PC-9 (cell line): ENCODE results near the gene LRRC4C. TPM values are rescaled to one million over a fixed set of nuclear protein-coding genes. Genes with fewer than 3 reads are reported as not detected.

Experiments used
- BruUV-seq: library from RNA; stranded (reverse); fragments of 400-500 nt; replicated peaks from 2 replicates; lab custom pipeline; 2021; lab: Mats Ljungman, UMichigan
- CTCF ChIA-PET: fragments of 300-600 bp; sonication (Branson Sonifier 250); formaldehyde crosslinking; loops from one replicate; lab custom pipeline; 2022; ENCODE audit warnings: antibody characterized with exemption; lab: Charles Lee
- POLR2A ChIA-PET: fragments of 300-600 bp; sonication (Branson Sonifier 250); formaldehyde crosslinking; loops from one replicate; lab custom pipeline; 2022; ENCODE audit warnings: antibody characterized with exemption; ENCODE audit not compliant: unreplicated experiment; lab: Charles Lee
- DNase-seq, 2 experiments: peaks; one replicate each; pipeline versions ENCODE4 v3.0.0 to v3.0.0-alpha.2; 2015 to 2022; ENCODE audit warnings: mixed read lengths in 1 of 2
- H2AFZ ChIP-seq: fragments of 200-600 bp; sonication (generic); 2 replicates; pipeline ENCODE4 v1.8.1; 2017; ENCODE audit warnings: antibody characterized with exemption
- H3F3A ChIP-seq: fragments of 200-600 bp; sonication (generic); 2 replicates; pipeline ENCODE4 v1.8.1; 2017; ENCODE audit warnings: antibody characterized with exemption, mild to moderate bottlenecking, low read depth; ENCODE audit not compliant: insufficient read depth
- H3K27ac ChIP-seq: fragments of 200-600 bp; sonication (generic); 2 replicates; pipeline ENCODE4 v1.6.1; 2016; ENCODE audit warnings: mixed run types
- H3K27me3 ChIP-seq: fragments of 200-600 bp; sonication (generic); 2 replicates; pipeline ENCODE4 v1.6.1; 2016; ENCODE audit warnings: low read depth, mixed run types; ENCODE audit not compliant: insufficient read depth
- H3K36me3 ChIP-seq: fragments of 200-600 bp; sonication (generic); 2 replicates; pipeline ENCODE4 v1.6.1; 2016; ENCODE audit warnings: low read depth, mixed run types
- H3K4me1 ChIP-seq: fragments of 200-600 bp; sonication (generic); replicated peaks from 2 replicates; pipeline ENCODE4 v1.6.1; 2016; ENCODE audit warnings: mixed run types; ENCODE audit not compliant: insufficient read depth
- H3K4me2 ChIP-seq: fragments of 200-600 bp; sonication (generic); 2 replicates; pipeline ENCODE4 v1.6.1; 2017; ENCODE audit warnings: mixed run types
- H3K4me3 ChIP-seq: fragments of 200-600 bp; sonication (generic); 2 replicates; pipeline ENCODE4 v1.6.1; 2016; ENCODE audit warnings: mixed run types
- H3K79me2 ChIP-seq: fragments of 200-600 bp; sonication (generic); 2 replicates; pipeline ENCODE4 v1.6.1; 2017; ENCODE audit warnings: low read depth, mixed run types
- H3K9me2 ChIP-seq: fragments of 200-600 bp; sonication (generic); 2 replicates; pipeline ENCODE4 v1.8.1; 2017; ENCODE audit warnings: mild to moderate bottlenecking; ENCODE audit not compliant: insufficient read depth
- H3K9me3 ChIP-seq: fragments of 200-600 bp; sonication (generic); 2 replicates; pipeline ENCODE4 v1.8.1; 2016; ENCODE audit warnings: low read depth; ENCODE audit not compliant: insufficient read depth
- H4K20me1 ChIP-seq: fragments of 200-600 bp; sonication (generic); 2 replicates; pipeline ENCODE4 v1.8.1; 2017; ENCODE audit not compliant: insufficient read depth
- EZH2 ChIP-seq: fragments of 200-600 bp; sonication (generic); IDR thresholded peaks from 2 replicates; pipeline ENCODE4 v1.8.0; 2017; ENCODE audit warnings: antibody characterized with exemption, low read depth
- intact Hi-C: fragments of 100-400 bp; cut with micrococcal nuclease; formaldehyde crosslinking; loops from one replicate; pipeline ENCODE4 v1.10.0; 2022; ENCODE audit not compliant: unreplicated experiment
- total RNA-seq: library from RNA; stranded (reverse); gene quantifications from 2 replicates; pipeline ENCODE4 v1.2.3, GENCODE V29; 2021
- TF ChIP-seq, protein P1 (sequence below): fragments of 200-600 bp; sonication (generic); conservative IDR thresholded peaks from 2 replicates; pipeline ENCODE4 v1.6.1; 2017; ENCODE audit warnings: mixed run types, antibody characterized with exemption, mild to moderate bottlenecking, moderate library complexity

LRRC4C gene
- total RNA-seq, 1 experiment from 2014 or later, result not detected

GRCh38 chr11:40226654-40227053 is 1232.8 kb downstream of the LRRC4C start:
- TF ChIP-seq EZH2, result no peak
- TF ChIP-seq, protein P1, sequence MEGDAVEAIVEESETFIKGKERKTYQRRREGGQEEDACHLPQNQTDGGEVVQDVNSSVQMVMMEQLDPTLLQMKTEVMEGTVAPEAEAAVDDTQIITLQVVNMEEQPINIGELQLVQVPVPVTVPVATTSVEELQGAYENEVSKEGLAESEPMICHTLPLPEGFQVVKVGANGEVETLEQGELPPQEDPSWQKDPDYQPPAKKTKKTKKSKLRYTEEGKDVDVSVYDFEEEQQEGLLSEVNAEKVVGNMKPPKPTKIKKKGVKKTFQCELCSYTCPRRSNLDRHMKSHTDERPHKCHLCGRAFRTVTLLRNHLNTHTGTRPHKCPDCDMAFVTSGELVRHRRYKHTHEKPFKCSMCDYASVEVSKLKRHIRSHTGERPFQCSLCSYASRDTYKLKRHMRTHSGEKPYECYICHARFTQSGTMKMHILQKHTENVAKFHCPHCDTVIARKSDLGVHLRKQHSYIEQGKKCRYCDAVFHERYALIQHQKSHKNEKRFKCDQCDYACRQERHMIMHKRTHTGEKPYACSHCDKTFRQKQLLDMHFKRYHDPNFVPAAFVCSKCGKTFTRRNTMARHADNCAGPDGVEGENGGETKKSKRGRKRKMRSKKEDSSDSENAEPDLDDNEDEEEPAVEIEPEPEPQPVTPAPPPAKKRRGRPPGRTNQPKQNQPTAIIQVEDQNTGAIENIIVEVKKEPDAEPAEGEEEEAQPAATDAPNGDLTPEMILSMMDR, result no peak
- no peak overlapping the region for H2AFZ ChIP-seq
- no peak overlapping the region for H3K4me3 ChIP-seq
- H3K27me3 ChIP-seq, result no peaks in the 10 kb centered on the region
- intact Hi-C loops, result no loop called here
- POLR2A ChIA-PET, result no interaction called here
- H3K9me3 ChIP-seq, result no peaks in the 10 kb centered on the region
- no peaks in the 10 kb centered on the region for H3K4me1 ChIP-seq
- CTCF ChIA-PET, result no interaction called here
- no peak for DNase-seq
- H3K36me3 ChIP-seq, result no peaks in the 10 kb centered on the region
- no peaks in the 10 kb centered on the region for H4K20me1 ChIP-seq
- no peaks in the 10 kb centered on the region for H3K79me2 ChIP-seq
- no peaks in the 10 kb centered on the region for H3K9me2 ChIP-seq
- no peak overlapping the region for H3K27ac ChIP-seq
- no peak overlapping the region for H3K4me2 ChIP-seq
- H3F3A ChIP-seq, result no peaks in the 10 kb centered on the region
- BruUV-seq, result no TSS peak

GRCh38 chr11:40223596-40224330 is 1235.7 kb downstream of the LRRC4C start:
- no peaks in the 10 kb centered on the region for H4K20me1 ChIP-seq
- H2AFZ ChIP-seq, result no peak overlapping the region
- no peaks in the 10 kb centered on the region for H3K27me3 ChIP-seq
- no peaks in the 10 kb centered on the region for H3K36me3 ChIP-seq
- H3K4me3 ChIP-seq, result no peak overlapping the region
- BruUV-seq, result no TSS peak
- no peak for TF ChIP-seq EZH2
- TF ChIP-seq, protein P1, result no peak
- H3K4me2 ChIP-seq, result no peak overlapping the region
- H3K9me3 ChIP-seq, result no peaks in the 10 kb centered on the region
- no peak overlapping the region for H3K27ac ChIP-seq
- no peaks in the 10 kb centered on the region for H3K79me2 ChIP-seq
- intact Hi-C loops, result no loop called here
- ChIA-PET CTCF (no interaction called here), POLR2A (no interaction called here)
- no peaks in the 10 kb centered on the region for H3K4me1 ChIP-seq
- no peaks in the 10 kb centered on the region for H3K9me2 ChIP-seq
- no peak for DNase-seq
- no peaks in the 10 kb centered on the region for H3F3A ChIP-seq

DNA sequence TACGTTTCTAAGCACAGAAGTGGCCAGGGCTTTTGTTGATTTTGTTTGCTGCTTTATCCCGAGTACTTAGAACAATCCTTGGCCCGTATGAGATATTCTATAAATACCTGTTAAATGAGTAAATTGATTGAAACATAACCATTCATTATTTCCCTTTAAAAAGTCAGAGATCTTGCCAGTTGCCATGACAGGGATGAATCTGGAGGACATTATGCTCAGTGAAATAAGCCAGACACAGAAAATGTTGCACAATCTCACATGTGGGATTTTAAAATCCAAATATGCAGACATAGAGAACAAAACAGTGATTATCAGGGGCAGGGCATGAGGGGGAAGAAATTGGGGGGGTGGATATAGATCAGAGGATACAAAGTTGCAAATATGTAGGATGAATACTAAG is 1240.1 kb downstream of the LRRC4C start:
- no TSS peak for BruUV-seq
- intact Hi-C loops, result no loop called here
- no peak for TF ChIP-seq EZH2
- TF ChIP-seq, protein P1, result no peak
- Histone ChIP-seq H3K27ac (no peak overlapping the region), H3K9me3 (no peaks in the 10 kb centered on the region), H3K4me1 (no peaks in the 10 kb centered on the region), H3F3A (no peaks in the 10 kb centered on the region), H3K79me2 (no peaks in the 10 kb centered on the region), H2AFZ (no peak overlapping the region), H3K36me3 (no peaks in the 10 kb centered on the region), H3K4me2 (no peak overlapping the region), H3K9me2 (no peaks in the 10 kb centered on the region), H3K27me3 (no peaks in the 10 kb centered on the region), H4K20me1 (no peaks in the 10 kb centered on the region), H3K4me3 (no peak overlapping the region)
- ChIA-PET POLR2A (no interaction called here), CTCF (no interaction called here)
- DNase-seq, result no peak
